ENCODE data around the gene NFATC2.
"Not testable (repeated sequence)": the region's sequence is repeated elsewhere in the genome, so short reads cannot be mapped to it uniquely, and the experiment has no call there.

Gene NFATC2

DNA sequence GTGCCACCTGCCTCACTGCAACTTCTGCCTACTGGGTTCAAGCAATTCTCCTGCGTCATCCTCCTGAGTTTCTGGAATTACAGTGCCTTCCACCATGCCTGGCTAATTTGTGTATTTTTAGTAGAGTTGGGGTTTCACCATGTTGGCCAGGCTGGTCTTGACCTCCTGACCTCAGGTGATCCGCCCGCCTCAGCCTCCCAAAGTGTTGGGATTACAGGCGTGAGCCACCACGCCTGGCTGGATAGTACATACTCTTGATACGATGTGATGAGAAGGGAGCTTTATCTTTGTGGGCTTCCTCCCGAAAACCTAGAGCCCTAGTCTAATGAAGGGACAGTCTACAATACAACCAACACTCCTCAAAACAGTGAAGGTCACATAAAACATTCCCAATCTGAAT, 2.4 kb downstream of the NFATC2 start:
- not testable (repeated sequence) for DNase-seq (ENCODE audit: low spot score)

- DNase-seq (ENCODE audit: low spot score), result no peak
Observed at GRCh38 chr20:51536116-51537069, 6.1 kb downstream of the NFATC2 start.

- DNase-seq (ENCODE audit: low spot score), result no peak
Observed at GRCh38 chr20:51535674-51536073, 6.8 kb downstream of the NFATC2 start.

DNA sequence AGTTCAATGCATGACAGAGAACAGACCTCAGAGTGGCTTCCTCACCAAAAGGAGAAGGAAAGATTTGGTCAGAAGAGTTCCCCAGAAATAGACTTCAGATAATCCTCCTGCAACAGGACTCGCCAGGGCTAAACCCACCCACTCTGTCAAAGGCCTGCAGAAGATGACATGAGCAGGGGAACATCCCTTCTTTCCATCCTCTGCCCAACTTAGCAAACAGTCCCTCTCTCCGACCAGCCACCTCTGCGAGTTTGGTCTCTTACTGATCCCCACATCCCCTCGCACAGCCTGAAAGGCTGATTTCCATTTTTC, 7.5 kb downstream of the NFATC2 start:
- no peak for DNase-seq (ENCODE audit: low spot score)

GRCh38 chr20:51533291-51534172, 9.0 kb downstream of the NFATC2 start:
- peak; percentile 97 for DNase-seq (ENCODE audit: low spot score)

DNA sequence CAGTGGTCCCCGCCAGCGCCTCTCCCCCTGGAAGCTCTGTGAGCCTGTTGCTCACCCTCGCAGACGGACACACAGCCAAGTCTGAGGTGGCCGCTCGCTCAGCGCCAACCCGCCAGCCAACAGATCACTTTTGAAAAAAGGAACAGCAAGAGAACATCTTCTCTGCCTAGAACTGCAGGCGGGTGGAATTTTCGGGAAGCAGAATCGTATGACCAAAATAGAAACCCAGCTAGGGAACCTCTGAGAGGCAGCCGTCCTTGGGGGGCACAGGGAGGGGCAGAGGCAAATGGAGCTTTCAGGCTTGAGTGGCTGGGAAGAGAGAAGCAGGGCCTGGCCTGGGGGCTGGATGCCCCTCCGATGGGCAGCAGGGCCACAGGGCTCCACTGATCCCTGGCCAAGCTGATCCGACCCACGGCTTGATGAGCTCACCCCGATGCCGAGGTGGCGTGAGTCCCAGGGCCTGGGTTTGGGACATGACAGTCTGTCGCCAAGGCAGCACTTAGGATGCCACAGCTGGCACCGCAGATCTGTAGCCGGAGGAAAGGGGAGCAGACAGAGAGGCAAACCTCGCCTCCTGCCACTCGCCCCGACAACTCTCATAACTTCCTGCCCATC, 9.8 kb downstream of the NFATC2 start:
- DNase-seq (ENCODE audit: low spot score), result peak; percentile 81

- no peak for DNase-seq (ENCODE audit: low spot score)
Observed at GRCh38 chr20:51531712-51532456, 10.6 kb downstream of the NFATC2 start.

DNA sequence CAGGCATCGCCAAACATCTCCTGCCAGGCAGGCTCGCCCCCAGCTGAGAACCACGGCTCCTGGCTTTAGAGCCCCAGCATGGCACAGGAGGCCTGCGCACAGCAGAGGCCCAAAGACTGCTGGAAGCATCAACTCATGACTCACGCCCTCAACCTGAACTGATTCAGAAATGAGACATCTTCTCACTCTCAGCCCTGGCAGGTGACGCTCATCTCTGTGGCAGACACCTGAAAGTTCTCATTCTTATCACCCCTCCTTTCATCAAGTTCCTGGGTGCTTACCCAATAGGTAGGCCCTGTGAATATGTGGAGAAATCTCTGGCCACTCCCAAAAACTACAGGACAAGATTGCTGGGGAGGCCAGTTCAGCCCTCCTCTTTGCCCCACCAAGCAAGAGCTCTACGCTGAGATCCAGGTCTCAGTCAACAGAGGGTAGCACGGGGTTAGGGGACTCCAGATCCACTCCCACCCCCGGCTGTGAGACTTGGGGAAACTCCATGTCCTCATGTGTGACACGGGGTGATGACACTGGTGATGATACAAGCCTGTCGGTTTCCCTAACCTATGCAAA, 11.3 kb downstream of the NFATC2 start:
- peak; percentile 66 for DNase-seq (ENCODE audit: low spot score)

DNA sequence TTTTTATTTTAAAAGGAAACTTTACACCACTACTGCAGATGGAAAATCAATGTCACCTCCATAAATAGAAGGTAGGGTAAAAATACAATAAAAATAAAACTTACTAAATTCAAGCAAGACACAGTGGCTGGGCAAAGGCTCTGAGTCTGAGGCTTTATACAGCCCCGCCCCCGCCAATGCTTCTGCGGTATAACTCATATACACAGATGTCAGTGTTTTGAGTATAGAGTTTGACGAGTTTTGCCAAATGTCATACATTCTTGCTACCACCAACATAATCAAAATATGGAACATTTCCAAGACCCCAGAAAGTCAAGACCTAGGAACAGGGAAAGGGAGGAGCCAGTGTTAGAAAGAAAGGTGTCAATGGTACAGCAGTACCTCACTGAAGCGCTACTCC, 12.8 kb downstream of the NFATC2 start:
- no peak for DNase-seq (ENCODE audit: low spot score)

GRCh38 chr20:51529081-51529681, 13.3 kb downstream of the NFATC2 start:
- no peak for DNase-seq (ENCODE audit: low spot score)

DNA sequence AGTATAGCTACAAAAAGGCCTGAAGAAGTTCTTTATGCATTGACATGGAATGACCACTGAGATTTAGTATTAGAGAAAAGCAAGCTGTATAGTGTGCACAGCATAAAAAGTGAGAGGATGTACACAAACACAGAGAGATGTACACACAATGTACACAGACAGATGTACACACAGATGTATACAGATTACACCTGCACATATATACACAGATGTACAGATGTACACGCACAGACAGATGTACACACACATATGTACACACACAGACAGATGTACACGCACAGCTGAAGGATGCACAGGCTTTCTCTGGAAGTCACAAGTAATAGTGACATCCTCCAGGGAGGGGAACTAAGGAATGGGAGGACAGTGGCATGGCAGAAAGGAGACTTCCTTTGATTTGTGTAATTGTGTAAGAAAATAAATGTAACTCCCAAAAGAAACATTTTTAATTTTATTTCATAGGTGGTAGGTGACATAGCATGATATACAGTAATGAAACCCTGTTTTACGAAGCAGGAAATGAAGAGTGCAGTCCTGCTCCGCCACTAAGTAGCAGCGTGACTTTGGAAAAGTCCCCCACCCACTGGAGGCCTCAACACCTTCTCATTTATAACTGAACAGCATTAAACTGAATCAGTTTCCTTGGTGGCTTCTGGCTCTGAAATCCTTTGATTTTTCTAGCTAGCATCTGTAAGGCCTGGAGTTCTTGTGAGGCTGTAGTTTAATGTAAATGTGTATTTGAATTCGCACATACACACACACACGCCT, 14.1 kb downstream of the NFATC2 start:
- DNase-seq (ENCODE audit: low spot score), result no peak

- no peak for DNase-seq (ENCODE audit: low spot score)
Observed at GRCh38 chr20:51526754-51527153, 15.8 kb downstream of the NFATC2 start.

- DNase-seq (ENCODE audit: low spot score), result no peak
Observed at GRCh38 chr20:51526106-51526470, 16.4 kb downstream of the NFATC2 start.

GRCh38 chr20:51525241-51526105, 17.0 kb downstream of the NFATC2 start:
- DNase-seq (ENCODE audit: low spot score), result no peak

DNA sequence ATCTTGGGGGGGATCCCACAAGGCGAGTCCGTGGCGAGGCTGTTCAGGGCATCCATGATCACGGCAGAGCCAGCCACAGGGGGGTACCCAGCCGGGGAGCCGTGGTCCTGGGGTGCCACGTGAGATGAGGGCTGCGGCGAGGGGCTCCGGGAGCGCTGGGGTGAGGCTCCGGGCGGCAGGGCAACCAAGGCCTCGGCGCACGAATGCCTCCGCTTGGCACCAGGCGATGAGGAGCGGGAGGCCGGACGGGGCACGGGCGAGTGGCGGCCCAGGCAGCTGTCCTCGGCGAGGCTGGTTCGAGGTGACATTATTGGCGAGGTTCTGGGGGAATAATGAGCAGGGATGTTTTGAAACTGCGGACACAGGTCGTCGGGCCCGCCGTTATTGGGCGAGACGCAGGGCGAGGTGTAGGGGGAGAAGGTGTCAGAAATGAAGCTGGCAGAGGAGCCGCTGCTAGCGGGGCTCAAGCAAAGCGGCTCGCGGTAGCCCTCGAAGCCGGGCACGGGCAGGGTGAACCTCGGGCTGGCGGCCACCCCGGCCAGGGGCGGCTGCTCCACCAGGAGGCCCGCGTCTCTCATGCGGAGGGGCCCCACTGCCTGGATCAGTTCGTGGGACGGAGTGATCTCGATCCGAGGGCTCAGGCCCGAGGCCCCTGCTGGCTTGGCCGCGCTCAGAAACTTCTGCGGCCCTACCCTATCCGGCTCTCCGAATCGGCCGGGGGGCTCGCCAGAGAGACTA, 19.1 kb downstream of the NFATC2 start:
- DNase-seq (ENCODE audit: low spot score), result no peak

- DNase-seq (ENCODE audit: low spot score), result no peak
Observed at GRCh38 chr20:51522207-51522606, 20.3 kb downstream of the NFATC2 start.

DNA sequence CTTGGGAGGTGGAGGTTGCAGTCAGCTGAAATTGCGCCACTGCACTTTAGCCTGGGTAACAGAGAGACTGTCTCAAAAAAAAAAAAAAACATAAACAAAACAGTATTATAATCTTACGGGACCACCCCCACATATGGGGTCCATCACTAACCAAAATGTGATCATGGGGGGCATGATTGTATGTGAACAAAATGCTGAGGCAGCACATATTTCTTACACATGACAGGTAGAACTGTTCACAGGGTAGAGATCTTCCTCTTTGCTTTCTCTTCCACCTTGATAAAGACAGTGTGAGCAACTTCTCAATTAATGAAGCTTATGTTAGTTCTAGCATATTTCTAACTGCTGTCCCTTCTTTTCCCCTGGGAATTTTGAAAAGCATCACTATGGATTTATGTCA, 24.7 kb downstream of the NFATC2 start:
- DNase-seq (ENCODE audit: low spot score), result no peak

GRCh38 chr20:51516855-51517254, 25.7 kb downstream of the NFATC2 start:
- no peak for DNase-seq (ENCODE audit: low spot score)

DNA sequence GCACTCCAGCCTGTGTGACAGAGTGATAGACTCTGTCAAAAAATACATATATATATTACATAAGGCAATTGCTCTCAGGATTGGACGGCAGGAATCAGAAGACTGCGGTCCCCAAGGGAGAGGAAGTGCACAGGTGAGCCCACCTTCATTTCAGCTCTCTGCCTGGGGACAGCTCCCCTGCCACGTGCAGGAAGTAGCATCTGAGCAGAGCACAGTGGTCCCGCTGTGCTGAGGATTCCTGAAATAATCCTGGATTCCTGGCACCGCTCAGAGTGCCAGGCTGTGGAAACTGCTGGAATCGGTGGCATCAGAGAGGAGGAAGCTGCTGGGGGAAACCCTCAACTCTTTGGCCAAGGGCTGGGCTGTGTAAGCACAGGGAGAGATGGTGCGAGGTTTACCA, 27.7 kb downstream of the NFATC2 start:
- no peak for DNase-seq (ENCODE audit: low spot score)

Data from SW480 (cell line).